Kasumi-1 (cell line): ENCODE measurements around the gene SLC38A1.
"Not testable (repeated sequence)": the region's sequence is repeated elsewhere in the genome, so short reads cannot be mapped to it uniquely, and the experiment has no call there.

Experiments
- DNase-seq, 2 experiments: peaks; one replicate each; lab custom pipeline; 2025; lab: John Stamatoyannopoulos, UW

The SLC38A1 gene

GRCh38 chr12:46268583-46269428 lies at the start of gene SLC38A1:
TSS of gene SLC38A1 (minus strand) at chr12:46269043. CDS start at chr12:46239800, 29,243 bp downstream.
- peak; percentile 50 to 70 for DNase-seq

GRCh38 chr12:46318037-46318436 lies 49.2 kb upstream of the SLC38A1 start:
- DNase-seq: no peak

- no peak for DNase-seq
Observed at GRCh38 chr12:46304070-46304469, 35.2 kb upstream of the SLC38A1 start.

- DNase-seq: peak; percentile 24 to 41
Observed at GRCh38 chr12:46303039-46303666, 34.3 kb upstream of the SLC38A1 start.

GRCh38 chr12:46300910-46301309 lies 32.1 kb upstream of the SLC38A1 start:
- peak; percentile 78 to 85 for DNase-seq

GRCh38 chr12:46299851-46300250 lies 31.0 kb upstream of the SLC38A1 start:
- DNase-seq: no peak

GRCh38 chr12:46298261-46298660 lies 29.4 kb upstream of the SLC38A1 start:
- peak in 1 of 2 experiments; percentile 14 for DNase-seq

- DNase-seq: peak; percentile 10 to 13
Observed at GRCh38 chr12:46296822-46297221, 28.0 kb upstream of the SLC38A1 start.

- DNase-seq: no peak
Observed at GRCh38 chr12:46292754-46293402, 24.0 kb upstream of the SLC38A1 start.

GRCh38 chr12:46291953-46292352 lies 23.1 kb upstream of the SLC38A1 start:
- DNase-seq: not testable (repeated sequence)

- DNase-seq: not testable (repeated sequence)
Observed at GRCh38 chr12:46285177-46285576, 16.3 kb upstream of the SLC38A1 start.

- DNase-seq: no peak
Observed at GRCh38 chr12:46282829-46283228, 14.0 kb upstream of the SLC38A1 start.

GRCh38 chr12:46276756-46277155 lies 7.9 kb upstream of the SLC38A1 start:
- DNase-seq: no peak

GRCh38 chr12:46271863-46272262 lies 3.0 kb upstream of the SLC38A1 start:
- DNase-seq: no peak

- DNase-seq: peak; percentile 4 to 41
Observed at GRCh38 chr12:46269429-46270241, 792 bp upstream of the SLC38A1 start.

- peak in 1 of 2 experiments; percentile 27 for DNase-seq
Observed at GRCh38 chr12:46267825-46268582, 839 bp downstream of the SLC38A1 start.

GRCh38 chr12:46267575-46267824 lies 1.3 kb downstream of the SLC38A1 start:
- DNase-seq: peak in 1 of 2 experiments; percentile 40

- peak; percentile 36 to 45 for DNase-seq
Observed at GRCh38 chr12:46266869-46267574, 1.8 kb downstream of the SLC38A1 start.

- DNase-seq: peak; percentile 11 to 40
Observed at GRCh38 chr12:46266382-46266791, 2.5 kb downstream of the SLC38A1 start.

GRCh38 chr12:46265734-46266133 lies 3.1 kb downstream of the SLC38A1 start:
- DNase-seq: no peak

GRCh38 chr12:46265102-46265501 lies 3.7 kb downstream of the SLC38A1 start:
- DNase-seq: no peak
